Left lobe of liver (tissue), 2 donors: ENCODE measurements around the gene PLA2G15. TPM values are rescaled to one million over a fixed set of nuclear protein-coding genes. Genes with fewer than 3 reads are reported as not detected.
A peak's percentile ranks its signal among the peaks of the same experiment; 100 is the strongest.
"Not testable (repeated sequence)": the region's sequence is repeated elsewhere in the genome, so short reads cannot be mapped to it uniquely, and the experiment has no call there.

Experiments
- ATAC-seq: fragments of 200-7000 bp; cut with Tn5 transposase; one replicate; pipeline ENCODE4 v1.9.1; 2020; ENCODE audit warnings: mild to moderate bottlenecking, moderate library complexity
- DNase-seq: peaks from one replicate; pipeline ENCODE4 v3.0.0-alpha.2; 2020; ENCODE audit warnings: low spot score
- total RNA-seq: library from RNA; stranded (reverse); gene quantifications from one replicate; pipeline ENCODE4 v1.2.1, GENCODE V29; 2021
- donor health status: DM: no; HTN: no; CAD: no; lungs with moderate emphysema.
- donor health status: DM: no; HTN: yes; CAD: no.

The PLA2G15 gene
- total RNA-seq, 1 donor from 2014 or later: 12.5 TPM

DNA sequence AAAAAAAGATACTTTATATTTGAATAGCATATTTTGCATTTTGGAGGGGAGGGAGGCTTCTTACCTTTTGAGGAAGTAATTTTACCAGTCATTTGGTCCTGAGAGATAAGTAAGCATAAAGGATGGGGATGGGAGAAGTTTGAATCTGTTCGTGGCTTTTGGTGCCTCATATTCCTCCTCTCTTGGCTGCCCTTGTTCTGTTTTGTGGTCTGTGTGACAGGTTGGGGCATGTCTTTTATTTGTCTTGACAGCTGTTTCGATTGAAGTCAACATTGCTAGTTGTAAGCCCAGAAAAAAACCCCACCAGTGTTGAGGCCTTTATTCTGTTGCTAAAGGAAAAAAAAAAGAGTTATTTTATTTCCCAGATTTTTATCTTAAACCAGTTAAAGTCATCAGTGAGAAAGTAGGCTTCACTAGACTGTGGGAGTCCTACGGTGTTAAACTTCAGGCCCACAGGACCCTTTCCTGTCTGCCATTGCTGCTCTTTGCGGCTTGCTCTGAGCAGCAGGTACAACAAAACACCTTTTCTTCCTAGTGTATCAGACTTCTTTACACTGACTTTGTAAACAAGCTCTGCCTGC, 30.5 kb downstream of the PLA2G15 start:
- no peak for ATAC-seq
- DNase-seq: no peak

DNA sequence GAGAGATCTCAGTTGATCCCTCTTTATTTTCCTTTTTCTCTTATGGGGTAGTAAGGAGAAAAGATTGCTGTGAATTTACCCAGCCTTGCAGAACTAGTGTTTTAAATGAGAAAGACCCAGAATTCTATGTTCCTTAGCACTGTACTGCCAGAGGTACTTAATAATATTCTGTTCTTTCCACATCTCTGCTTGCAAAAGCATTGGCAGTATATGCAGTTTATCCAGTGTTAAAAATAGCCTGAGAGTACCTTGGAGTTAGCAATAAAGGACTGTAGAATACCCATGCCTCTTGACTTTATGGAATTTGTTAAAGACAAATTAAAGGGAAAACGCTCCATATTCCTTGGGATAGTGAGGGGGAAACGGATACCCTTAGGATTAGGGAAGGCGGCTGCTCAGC, 31.1 kb downstream of the PLA2G15 start:
- ATAC-seq (no peak), DNase-seq (no peak)

DNA sequence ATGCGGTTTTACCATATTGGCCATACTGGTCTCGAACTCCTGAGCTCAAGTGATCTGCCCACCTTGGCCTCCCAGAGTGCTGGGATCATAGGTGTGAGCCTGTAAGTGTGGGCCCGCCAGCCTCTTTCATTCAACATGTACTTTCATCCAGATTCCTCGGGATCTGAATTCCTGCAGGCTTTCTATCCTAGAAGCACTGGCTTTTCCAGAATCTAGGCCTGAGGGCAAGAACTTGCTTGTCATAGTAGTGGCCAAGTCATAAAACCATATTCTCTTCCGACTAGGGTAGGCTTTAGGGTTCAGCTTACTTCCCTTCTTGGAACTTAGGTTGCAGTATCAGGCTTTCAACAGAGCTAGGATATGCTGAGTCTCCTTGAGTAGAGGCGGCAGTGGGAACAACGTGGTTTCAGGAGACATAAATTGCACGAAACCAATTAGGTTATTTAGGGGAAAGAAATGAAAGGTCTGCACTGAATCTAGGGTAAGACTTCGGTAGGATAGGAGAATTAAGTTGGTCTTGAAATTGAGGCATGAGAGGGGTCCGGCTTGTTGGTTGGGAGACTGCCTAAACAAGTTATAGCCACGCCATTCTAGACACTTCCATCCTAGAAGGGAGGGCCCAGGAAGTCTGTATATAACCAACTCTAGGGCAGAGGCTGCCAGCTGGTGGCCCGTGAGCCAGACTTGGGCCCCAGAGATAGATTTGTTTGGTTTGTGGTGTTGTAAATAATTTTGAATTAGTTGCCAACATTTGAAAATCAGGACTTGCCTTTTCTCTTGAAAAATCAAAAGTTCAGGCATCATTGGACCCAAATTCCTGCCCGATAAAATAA, 34.8 kb downstream of the PLA2G15 start:
- ATAC-seq (no peak), DNase-seq (no peak)

DNA sequence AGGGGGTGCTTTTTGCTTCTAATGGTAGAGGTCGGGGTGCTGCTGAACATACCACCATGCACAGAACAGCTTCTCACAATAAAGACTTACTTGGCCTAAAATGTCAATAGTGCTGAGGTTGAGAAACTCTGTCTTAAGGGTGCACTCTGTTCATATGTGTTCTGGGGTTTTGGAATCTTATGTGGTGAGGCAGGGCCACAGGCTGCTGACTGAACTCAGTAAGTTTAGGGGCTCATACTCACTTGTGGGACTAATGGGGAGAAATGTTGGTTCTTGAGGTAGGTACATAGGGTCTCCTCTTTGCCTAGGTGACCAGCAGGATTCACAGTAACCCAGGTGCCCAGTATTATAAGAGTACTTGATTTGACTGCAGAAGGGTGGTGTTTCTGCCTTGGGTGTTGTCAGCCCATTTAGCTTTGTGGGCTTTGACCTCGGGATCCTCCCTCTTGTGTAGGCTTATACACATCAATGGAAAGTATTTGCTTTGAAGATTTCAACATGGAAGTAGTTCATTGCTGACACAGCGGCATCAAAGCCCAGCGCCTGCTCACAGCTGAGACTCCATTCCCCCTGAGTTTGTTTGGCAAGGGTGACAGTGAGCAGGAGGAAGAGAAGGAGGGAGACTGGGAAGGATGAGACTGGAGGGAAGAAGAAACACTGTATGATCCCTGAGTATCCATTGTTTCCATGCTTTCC, 36.3 kb downstream of the PLA2G15 start:
- DNase-seq (no peak), ATAC-seq (no peak)

DNA sequence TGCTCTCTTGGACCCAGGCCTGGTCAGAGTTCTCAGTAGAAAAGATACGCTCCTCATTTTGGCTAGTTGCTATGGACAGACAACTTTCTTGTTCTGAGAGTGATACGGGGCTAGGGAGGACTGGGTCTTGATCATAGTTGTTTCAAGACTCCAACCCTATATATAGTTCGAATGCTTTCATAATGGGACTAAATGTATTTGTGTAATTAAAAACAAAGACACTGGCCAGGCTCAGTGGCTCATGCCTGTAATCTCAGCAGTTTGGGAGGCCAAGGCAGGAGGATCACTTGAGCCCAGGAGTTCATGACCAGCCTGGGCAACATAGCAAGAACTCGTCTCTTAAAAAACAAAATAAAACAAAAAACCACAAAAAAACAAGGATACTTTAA, 36.9 kb downstream of the PLA2G15 start:
- DNase-seq: no peak
- ATAC-seq: no peak

DNA sequence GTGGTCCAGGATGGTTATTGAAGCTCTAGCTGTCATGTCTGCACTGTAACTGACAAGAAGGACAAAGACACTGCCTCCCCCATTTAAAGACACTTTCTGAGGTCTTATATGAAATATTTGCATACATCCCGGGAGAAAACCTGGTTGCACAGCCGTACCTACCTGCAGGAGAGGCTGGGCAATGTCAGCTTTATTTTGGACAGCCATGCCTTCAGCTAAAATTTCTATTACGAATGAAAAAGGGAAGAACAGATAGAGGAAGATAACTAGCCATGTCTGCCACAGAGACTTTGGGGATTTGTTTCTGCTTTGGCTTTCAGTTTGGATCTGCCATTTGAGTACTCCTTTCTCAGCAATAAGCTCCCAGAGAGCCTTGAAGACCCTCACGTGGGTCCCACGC, 38.2 kb downstream of the PLA2G15 start:
- no peak for DNase-seq
- ATAC-seq: no peak

DNA sequence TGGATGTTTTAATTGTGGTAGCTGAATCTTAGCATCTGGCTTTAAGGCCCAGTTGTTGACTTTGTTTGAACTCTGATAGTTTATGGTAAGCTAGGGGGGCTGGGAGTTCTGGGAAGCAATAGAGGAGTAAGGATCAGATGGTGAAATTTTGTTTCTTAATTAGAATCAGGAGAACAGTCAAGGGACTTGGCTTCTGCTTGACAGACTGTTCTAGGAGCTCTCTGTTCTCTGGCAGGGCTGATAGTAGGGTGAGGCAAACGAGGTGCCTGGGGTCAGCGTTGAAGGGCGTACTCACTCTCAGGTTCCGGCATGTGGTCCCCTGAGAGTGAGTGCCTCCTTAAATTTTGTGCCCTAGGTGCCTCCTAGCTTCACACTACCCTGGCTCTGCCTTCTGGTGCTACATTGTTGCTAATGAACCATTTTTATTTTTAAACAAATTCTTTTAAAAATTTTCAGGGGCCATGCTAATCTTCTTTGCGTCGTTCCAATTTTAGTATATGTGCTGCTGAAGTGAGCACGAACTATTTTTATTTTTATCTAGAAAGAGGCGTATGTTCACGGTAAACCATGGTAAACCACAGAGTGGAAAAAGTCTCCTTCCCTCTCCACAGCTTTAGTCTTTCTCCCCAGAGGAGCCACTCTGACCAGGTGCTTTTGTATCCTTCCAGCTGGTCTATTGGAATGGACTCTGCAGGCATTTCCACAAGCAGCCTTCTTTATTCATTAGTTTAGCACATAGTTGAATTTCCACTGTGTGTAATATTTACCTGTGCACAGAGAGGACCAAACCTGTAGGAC, 38.8 kb downstream of the PLA2G15 start:
- no peak for ATAC-seq

DNA sequence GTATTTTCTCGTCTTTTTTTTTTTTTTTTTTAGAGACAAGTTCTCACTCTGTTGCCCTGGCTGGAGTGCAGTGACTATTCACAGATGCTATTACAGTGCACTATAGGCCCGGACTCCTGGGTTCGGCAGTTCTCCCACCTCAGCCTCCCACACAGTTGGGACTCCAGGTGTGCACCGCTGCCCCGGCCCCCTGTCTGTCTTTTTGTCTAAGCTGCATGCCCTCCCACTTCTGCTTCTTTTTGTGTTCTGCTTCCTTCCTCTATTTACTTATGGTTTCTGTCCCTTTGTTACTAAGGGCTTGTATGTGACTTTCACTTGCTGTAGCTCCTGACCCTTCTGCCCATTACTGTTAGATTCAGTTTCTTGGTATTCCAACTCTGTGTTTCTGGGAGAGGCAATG, 39.7 kb downstream of the PLA2G15 start:
- DNase-seq (no peak), ATAC-seq (peak; percentile 20)

More for the DNA sequence above, 38.8 kb downstream of the PLA2G15 start:
- DNase-seq: no peak

DNA sequence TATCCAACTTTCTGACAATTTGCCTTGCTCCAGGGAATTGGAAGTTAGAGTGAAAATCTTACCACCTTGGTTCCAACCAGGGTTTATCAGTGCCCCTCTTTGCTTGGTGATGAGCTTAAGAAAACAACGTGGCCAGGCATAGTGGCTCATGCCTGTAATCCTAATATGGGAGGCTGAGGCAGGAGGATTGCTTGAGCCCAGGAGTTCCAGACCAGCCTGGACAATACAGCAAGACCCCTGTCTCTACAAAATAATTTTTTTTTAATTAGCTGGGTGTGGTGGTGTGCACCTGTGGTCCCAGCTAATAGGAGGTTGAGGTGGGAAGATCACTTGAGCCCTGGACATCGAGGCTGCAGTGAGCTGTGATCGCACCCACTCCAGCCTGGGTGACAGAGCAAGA, 40.5 kb downstream of the PLA2G15 start:
- ATAC-seq: no peak

DNA sequence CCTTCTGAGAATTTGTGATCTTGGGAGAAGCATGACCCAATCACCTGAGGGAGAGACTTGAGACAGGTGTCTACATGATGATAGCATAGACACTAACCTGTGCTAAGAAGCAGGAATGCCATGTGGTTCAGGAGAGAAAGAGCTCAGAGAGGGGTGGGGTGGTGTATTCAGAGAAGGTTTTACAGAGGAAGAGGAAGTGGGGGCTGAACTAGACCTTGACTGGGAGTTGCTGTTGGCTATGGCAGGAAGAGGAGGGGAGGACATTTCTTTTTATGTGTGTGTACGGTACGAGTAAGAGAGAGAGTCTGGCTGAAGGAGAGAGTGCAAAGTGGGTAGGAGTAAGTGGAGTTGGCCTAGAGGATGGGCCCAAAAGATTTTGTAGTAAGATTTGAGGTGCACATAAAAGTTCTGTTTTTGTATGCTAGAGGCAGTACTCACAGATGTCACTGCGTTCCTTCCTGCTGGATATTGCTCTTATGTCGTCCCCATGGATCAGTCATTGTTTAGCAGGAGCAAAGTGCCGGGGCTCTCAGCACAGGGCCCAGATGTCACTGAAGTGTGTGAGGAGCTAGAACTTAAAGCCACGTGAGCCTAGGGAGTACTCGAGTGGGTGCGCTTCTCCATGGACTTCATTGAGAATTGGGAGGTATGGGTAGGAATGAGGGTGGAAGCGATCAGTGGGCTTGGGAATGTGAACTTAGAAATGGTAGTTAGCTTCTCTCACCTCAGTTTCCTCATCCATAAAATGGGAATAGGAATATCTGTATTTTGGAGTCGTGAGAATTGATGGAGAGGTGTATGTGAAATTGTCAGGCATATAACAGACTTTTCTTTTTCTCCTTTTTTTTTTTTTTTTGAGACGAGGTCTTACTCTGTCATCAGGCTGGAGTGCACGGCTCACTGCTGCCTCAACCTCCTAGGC, 41.2 kb downstream of the PLA2G15 start:
- DNase-seq (no peak), ATAC-seq (peak; percentile 30)

More for the DNA sequence above, 40.5 kb downstream of the PLA2G15 start:
- no peak for DNase-seq

DNA sequence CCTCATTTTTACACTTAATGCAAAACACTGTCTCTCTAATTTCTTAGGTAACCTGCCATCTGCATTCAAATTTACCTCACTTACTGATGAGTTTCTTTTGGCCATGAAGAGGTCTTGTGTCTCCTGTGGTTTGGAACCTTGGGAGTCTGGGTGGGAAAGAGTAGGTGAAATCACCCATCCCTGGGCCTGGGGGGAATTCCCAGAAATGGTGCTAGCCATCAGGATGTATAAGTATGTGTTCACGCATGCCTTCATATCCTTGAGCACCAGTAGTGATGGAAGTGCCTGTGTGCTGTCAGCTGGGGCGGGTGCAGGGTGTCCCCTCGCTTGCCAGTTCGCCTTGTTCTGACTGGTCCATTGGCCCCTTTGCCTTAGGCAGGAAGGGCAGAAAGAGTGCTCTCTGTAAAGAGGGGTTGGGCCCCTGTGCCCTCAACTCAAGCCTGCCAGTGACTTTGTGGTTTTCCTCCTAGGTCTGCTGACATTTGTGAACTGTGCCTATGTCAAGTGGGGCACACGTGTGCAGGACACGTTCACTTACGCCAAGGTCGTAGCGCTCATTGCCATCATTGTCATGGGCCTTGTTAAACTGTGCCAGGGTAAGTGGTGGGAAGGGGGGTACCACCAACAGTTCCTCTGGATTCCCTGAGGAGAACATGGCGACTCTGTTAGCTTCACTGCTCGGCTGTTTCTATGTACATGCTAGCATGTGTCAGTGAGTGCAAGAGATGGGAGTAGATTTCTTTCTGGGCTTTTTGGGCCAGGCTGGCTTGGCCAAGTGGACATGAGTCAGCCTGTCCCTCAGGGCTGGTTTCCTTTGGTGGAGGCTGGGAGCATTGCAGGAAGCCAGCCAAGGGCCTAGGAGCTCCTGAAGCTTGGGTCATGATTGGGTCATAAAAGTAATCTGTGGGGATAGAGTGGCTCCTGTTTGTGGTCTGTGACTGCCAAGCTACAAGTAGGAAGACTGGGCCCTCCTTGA, 42.4 kb downstream of the PLA2G15 start:
- peak; percentile 33 for ATAC-seq
- no peak for DNase-seq

DNA sequence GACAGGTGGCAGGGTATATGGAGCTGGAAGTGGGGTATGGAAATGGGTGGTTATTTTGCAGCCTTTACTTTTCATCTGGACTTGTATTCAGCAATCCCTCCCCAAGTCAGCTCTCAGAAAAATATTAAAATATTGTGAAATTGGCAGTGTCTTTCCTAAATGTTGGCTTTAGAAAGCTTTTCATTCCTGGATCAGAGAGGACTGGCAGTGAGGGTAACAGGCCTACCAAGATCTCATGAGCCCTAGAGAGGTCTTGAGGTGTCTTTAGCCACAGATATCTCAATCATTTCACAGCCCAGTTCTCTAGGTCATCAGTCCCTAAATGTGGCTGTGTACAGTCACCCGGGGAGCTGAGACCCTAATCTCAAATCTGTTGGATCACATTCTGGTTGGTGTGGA, 43.1 kb downstream of the PLA2G15 start:
- no peak for DNase-seq
- no peak for ATAC-seq

DNA sequence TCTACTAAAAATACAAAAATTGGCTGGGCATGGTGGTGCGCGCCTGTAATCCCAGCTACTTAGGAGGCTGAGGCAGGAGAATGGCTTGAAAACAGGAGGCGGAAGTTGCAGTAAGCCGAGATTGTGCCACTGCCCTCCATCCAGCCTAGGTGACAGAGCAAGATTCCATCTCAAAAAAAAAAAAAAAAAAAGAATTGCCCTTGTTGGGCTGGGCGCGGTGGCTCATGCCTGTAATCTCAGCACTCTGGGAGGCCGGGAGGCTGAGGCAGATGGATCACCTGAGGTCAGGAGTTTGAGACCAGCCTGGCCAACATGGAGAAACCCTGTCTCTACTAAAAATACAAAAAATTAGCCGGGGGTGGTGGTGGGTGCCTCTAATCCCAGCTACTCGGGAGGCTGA, 43.6 kb downstream of the PLA2G15 start:
- not testable (repeated sequence) for DNase-seq, ATAC-seq

DNA sequence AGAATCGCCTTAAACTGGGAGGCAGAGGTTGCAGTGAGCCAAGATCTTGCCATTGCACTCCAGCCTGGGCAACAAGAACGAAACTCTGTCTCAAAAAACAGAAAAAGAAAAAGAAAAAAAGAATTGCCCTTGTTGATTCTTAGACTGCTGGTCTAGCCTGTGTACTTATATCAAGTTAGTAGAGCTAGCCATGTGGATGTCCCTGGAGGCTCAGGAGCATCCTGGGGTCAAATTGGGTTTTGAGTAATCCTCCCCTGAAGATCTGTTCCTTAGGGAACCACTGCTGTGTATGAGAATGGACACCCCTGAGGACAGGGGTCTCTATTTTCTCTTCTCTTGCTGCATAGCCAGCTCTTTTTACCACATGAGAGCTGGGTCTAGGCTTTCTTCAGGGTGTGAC, 44.0 kb downstream of the PLA2G15 start:
- no peak for DNase-seq
- ATAC-seq: no peak

DNA sequence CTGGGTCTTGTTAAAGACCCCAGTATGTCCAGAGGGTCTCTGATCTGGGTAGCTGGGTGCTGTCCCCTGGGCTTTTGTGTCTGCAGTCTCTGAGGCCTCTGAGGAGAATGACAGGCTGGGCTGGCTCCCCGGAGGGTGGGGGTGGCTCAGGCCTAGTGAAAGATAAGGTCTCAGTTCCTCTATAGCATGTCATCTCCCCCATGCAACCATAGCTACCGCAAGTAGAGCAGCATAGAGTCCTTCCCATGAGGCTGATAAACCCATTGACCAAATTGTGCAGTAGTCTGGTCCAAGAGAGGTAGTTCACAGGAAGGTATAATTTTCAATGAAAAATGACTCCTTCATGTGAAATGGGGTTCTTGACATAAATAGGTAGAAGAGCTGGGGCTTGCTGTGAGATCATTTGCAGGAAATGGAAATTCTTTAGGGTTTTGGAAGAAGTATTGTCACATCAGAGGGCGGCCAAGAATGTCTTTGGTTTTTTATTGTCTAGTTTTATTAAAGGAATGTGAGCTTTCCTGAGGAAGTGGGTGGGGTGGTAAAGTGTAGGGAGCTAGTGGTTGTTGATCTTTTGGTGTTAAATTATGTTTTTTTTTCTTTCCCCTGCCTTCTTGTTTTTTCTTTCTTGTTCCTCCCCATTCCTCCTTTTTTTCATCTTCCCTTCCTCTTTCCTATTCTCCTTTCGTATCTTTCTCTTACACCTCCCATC, 44.6 kb downstream of the PLA2G15 start:
- ATAC-seq (no peak), DNase-seq (no peak)

DNA sequence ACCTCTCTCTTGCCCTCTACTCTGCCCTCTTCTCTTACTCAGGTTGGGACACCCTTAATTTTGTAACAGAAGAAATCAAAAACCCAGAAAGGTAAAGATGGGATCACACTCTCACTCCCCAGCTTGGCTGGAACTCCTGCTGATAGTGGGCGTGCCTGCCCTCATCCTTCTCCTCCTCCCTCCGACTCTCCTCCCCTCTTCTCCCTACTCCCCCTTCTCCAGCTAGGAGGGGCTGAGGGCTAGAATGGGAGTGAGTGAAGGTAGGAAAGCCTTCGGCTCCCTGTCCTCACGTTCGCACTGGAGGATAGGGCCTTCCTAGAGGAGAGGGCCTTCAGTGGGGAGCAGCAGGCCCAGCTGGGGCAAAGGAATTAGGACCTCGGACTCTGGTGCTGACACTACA, 45.3 kb downstream of the PLA2G15 start:
- ATAC-seq (no peak), DNase-seq (no peak)

DNA sequence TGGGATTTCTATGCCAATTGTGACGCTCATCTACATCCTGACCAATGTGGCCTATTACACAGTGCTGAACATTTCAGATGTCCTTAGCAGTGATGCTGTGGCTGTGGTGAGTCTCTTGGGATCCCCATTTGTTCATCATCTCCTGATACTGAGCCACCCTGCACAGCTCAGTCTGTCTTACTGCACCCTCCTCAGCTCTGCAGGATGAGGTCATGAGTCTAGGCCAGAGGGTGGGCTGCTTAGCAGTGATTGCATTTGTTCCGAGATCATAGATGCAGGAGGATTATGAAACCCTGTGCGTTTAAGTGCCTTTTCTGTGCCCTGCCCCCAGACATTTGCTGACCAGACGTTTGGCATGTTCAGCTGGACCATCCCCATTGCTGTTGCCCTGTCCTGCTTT, 46.1 kb downstream of the PLA2G15 start:
- no peak for ATAC-seq

DNA sequence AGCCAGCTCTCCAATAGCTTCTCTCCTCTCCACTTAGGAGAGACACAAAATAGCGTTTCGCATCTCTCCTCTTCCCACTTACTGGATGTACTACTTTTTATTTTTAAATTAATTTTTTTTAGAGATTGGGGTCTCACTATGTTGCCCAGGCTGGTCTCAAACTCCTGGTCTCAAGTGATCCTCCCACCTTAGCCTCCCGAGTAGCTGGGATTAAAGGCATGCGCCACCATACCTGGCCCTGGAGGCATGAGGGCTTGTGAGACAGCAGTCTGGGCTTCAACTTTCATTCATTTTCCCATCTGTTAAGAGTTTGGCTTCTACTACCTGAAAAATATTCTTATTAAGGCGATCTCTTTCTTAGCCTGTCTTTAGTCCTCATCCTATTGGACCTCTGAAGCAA, 47.3 kb downstream of the PLA2G15 start:
- no peak for ATAC-seq

More for the DNA sequence above, 46.1 kb downstream of the PLA2G15 start:
- no peak for DNase-seq

More for the DNA sequence above, 47.3 kb downstream of the PLA2G15 start:
- DNase-seq: no peak
